Ectodermal cell (in vitro differentiated cells): ENCODE measurements around the gene CARD11.
"Not testable (repeated sequence)": the region's sequence is repeated elsewhere in the genome, so short reads cannot be mapped to it uniquely, and the experiment has no call there.

Experiments
- H3K27ac ChIP-seq: 2 replicates; pipeline ENCODE4 v1.7.0; 2013; ENCODE audit warnings: mild to moderate bottlenecking, low read depth, low read length; ENCODE audit not compliant: insufficient read depth, poor library complexity, severe bottlenecking
- H3K27me3 ChIP-seq: 2 replicates; pipeline ENCODE4 v1.7.0; 2013; ENCODE audit warnings: mild to moderate bottlenecking, low read length; ENCODE audit not compliant: insufficient read depth, control insufficient read depth, poor library complexity, severe bottlenecking
- H3K36me3 ChIP-seq: one replicate; pipeline ENCODE4 v1.7.0; 2013; ENCODE audit warnings: low read length; ENCODE audit not compliant: control insufficient read depth, insufficient read depth
- H3K4me1 ChIP-seq: one replicate; pipeline ENCODE4 v1.7.0; 2013; ENCODE audit warnings: low read length; ENCODE audit not compliant: control insufficient read depth, insufficient read depth
- H3K4me3 ChIP-seq: 2 replicates; pipeline ENCODE4 v1.7.0; 2013; ENCODE audit warnings: low read depth, low read length, control low read depth; ENCODE audit not compliant: insufficient read depth
- H3K9me3 ChIP-seq: 2 replicates; pipeline ENCODE4 v1.7.0; 2013; ENCODE audit warnings: mild to moderate bottlenecking, low read length, moderate library complexity; ENCODE audit not compliant: control insufficient read depth
- WGBS, 2 experiments: methylation state at CpG; one replicate each; pipeline ENCODE4 v1.1.7; 2013; ENCODE audit warnings: missing lambda C conversion rate in 2 of 2; 5-methylcytosine and 5-hydroxymethylcytosine counted together

CARD11 gene

DNA sequence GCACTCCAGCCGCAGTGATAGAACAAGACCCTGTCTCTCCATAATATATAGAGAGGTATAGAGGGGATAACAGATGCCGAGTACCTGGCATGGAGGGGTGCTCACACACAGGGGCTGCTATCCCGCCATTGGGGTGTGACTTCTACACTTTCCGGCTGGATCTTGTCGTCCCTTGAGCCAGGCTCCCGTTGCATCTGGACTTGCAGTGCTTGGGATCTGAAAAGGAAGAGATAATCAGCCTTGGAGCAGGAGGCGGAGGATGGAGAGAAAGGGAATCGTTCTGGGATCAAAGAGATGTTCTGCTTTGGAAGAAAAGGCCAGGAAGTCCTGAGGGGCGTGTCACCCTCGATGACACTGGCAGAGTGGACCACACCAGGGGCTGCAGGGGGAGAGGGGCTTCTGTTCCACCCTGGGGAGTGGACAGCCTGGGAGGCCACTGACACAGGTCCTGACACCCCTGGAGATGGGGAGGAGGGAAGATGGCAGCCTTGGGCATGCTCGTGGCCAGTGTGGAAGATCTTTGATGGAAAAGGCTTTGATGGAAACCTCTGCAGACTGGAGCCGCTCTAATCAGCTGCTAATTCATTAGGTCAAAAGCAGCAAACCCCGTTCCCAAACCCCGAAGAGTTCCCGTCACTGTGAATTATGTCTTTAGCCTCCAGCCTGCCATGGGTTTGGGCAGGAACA is 85.1 kb downstream of the CARD11 start:
- H3K4me3 ChIP-seq = no peak overlapping the region
- WGBS, 2 experiments = 91 to 92% methylated on average over 15 of the region's 15 CpGs
- H3K36me3 ChIP-seq = no peaks in the 10 kb centered on the region
- H3K4me1 ChIP-seq = no peaks in the 10 kb centered on the region
- H3K27me3 ChIP-seq = no peaks in the 10 kb centered on the region
- no peaks in the 10 kb centered on the region for H3K9me3 ChIP-seq
- H3K27ac ChIP-seq = no peak overlapping the region

GRCh38 chr7:2957369-2957727 is 86.3 kb downstream of the CARD11 start:
- not testable (repeated sequence) for H3K36me3 ChIP-seq, H3K27me3 ChIP-seq, H3K4me1 ChIP-seq, H3K4me3 ChIP-seq, H3K9me3 ChIP-seq, H3K27ac ChIP-seq
- WGBS, 2 experiments = 94 to 98% methylated on average over 5 of the region's 5 CpGs

DNA sequence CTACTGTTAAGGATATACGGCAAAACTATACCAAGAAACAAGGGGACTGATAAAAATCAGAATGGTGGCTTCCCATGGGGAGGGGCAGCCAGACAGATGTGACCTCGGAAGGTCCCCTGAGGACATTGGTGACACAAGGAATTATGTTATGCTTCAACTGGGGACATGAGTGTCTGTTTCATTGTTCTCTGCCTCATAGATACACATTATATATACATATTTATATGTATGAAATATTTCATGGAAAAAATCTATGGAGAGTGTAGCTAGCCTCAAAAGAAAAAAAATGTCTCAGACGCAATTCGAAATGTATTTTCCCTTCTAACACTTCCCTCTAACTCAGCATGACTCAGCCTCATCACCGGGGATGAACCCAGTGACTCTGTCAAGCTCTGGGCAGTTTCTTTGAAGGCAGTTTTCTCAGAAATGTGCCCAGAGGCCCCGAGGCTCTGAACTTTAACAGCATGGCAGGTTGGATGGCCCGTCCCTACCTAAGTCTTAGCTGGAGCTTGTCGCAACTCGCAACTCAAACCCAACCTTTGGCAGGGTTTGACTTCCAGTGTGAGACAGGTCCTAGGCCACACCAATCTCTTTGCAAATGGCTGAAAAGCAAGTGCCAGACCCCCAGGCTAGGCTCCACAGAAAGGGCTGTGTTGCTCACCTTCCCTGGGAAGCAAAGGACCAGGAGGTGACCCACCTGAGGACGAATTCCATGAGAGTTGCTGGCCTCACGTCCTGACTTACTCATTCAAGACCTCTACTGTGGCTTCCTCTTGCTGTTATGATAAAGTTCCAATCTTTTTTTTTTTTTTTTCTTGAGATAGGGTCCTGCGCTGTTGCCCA is 86.9 kb downstream of the CARD11 start:
- Histone ChIP-seq H3K4me3 (no peak overlapping the region), H3K9me3 (no peaks in the 10 kb centered on the region), H3K36me3 (no peaks in the 10 kb centered on the region), H3K4me1 (no peaks in the 10 kb centered on the region), H3K27me3 (no peaks in the 10 kb centered on the region), H3K27ac (no peak overlapping the region)
- WGBS, 2 experiments = 89 to 91% methylated on average over 12 of the region's 12 CpGs

DNA sequence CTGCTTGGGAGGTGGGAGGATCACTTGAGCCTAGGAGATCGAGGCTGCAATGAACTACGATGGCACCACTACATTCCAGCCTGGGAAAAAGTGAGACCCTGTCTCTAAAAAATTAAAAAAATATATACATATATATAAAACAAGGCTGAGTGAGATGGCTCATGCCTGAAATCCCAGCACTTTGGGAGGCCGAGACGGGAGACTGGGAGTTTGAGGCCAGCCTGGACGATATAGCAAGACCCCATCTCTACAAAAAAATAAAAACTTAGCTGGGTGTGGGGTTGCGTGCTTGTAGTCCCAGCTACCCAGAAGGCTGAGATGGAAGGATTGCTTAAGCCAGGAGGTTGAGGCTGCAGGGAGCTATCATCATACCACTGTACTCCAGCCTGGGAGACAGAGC is 87.6 kb downstream of the CARD11 start:
- Histone ChIP-seq H3K9me3 (no peaks in the 10 kb centered on the region), H3K4me3 (no peak overlapping the region), H3K4me1 (no peaks in the 10 kb centered on the region), H3K27ac (no peak overlapping the region), H3K36me3 (no peaks in the 10 kb centered on the region), H3K27me3 (no peaks in the 10 kb centered on the region)
- 91 to 96% methylated on average over 6 of the region's 6 CpGs for WGBS, 2 experiments

- no peak overlapping the region for H3K4me3 ChIP-seq
- no peak overlapping the region for H3K27ac ChIP-seq
- H3K36me3 ChIP-seq = no peaks in the 10 kb centered on the region
- H3K27me3 ChIP-seq = no peaks in the 10 kb centered on the region
- no peaks in the 10 kb centered on the region for H3K4me1 ChIP-seq
- whole genome bisulfite sequencing, 2 experiments = 94 to 96% methylated on average over 4 of the region's 4 CpGs
- no peaks in the 10 kb centered on the region for H3K9me3 ChIP-seq
Measured at GRCh38 chr7:2955269-2955668, 88.4 kb downstream of the CARD11 start.

DNA sequence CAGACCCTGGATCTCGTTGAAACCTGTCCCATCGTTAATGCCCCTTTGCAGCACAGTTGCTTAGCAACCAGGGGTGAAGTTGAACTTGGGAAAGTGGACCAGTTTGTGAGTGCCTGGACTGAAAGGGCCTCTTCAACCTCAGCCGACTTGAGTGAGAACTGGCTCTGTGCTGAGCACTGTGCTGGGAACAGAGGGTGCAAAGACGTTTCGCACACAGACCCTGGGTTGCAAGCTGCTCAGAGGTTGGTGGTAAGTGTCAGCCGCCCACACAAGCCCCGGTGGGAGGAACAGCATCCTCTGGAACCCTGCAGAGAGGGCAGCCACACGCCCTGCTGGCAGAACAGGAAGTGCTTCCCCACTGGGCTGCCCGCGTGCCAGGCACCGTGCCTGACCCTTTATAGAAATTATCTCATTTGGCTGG is 89.2 kb downstream of the CARD11 start:
- no peaks in the 10 kb centered on the region for H3K4me1 ChIP-seq
- H3K36me3 ChIP-seq = no peaks in the 10 kb centered on the region
- no peak overlapping the region for H3K27ac ChIP-seq
- H3K4me3 ChIP-seq = no peak overlapping the region
- 91 to 93% methylated on average over 11 of the region's 11 CpGs for WGBS, 2 experiments
- no peaks in the 10 kb centered on the region for H3K9me3 ChIP-seq
- no peaks in the 10 kb centered on the region for H3K27me3 ChIP-seq

DNA sequence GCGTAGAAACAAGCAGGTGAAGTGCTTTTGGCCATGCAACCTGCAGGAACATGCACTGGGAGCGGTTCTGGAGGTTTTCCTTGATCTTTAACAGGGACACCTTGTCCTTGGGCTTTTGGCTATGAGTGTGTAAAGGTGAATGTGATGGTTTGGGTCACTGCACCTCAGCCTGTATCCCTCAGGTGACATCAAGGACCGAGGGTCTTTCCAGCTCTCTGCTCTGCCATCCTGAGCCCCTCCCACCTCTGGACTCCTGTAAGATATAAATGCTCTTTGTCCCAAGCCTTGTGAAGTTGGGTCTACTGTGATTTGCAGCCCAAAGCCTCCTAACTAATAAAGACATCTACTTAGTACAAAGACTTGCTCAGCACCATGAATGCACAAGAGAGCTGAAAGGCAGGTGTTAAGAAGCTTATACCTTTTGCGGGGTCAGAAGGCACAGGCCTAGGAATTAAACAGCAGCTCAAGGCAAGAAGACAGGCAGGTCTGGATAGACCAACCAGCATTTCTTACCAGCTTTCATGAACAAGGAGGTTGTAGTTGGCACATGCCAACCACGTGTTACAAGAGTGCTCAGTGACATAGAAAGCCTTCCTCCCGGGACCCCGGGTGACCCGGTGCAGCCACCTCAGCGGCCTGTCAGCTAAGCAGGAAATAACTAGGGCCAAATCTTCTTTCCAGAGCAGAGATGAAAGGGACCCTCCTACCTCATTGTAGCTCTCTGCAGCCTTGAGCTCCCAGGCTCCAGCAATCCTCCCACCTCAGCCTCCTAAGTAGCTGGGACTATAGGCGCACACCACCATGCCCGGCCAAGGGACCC is 89.9 kb downstream of the CARD11 start:
- Histone ChIP-seq H3K9me3 (peaks cover 2% of the 10 kb centered on the region), H3K27ac (no peak overlapping the region), H3K36me3 (no peaks in the 10 kb centered on the region), H3K4me1 (no peaks in the 10 kb centered on the region), H3K27me3 (no peaks in the 10 kb centered on the region), H3K4me3 (no peak overlapping the region)
- WGBS, 2 experiments = 93 to 94% methylated on average over 11 of the region's 11 CpGs

GRCh38 chr7:2953099-2953498 is 90.6 kb downstream of the CARD11 start:
- Histone ChIP-seq H3K36me3 (no peaks in the 10 kb centered on the region), H3K9me3 (peaks cover 4% of the 10 kb centered on the region), H3K27me3 (no peaks in the 10 kb centered on the region), H3K4me1 (no peaks in the 10 kb centered on the region), H3K4me3 (no peak overlapping the region), H3K27ac (no peak overlapping the region)
- 86 to 90% methylated on average over 5 of the region's 5 CpGs for WGBS, 2 experiments

- H3K4me1 ChIP-seq = no peaks in the 10 kb centered on the region
- H3K4me3 ChIP-seq = no peak overlapping the region
- peaks cover 4% of the 10 kb centered on the region for H3K9me3 ChIP-seq
- WGBS, 2 experiments = 90 to 95% methylated on average over 4 of the region's 4 CpGs
- no peak overlapping the region for H3K27ac ChIP-seq
- no peaks in the 10 kb centered on the region for H3K27me3 ChIP-seq
- H3K36me3 ChIP-seq = no peaks in the 10 kb centered on the region
Measured at GRCh38 chr7:2952316-2952715, 91.4 kb downstream of the CARD11 start.

- no peak overlapping the region for H3K4me3 ChIP-seq
- H3K27me3 ChIP-seq = no peaks in the 10 kb centered on the region
- H3K27ac ChIP-seq = no peak overlapping the region
- H3K36me3 ChIP-seq = no peaks in the 10 kb centered on the region
- no peaks in the 10 kb centered on the region for H3K4me1 ChIP-seq
- H3K9me3 ChIP-seq = peaks cover 4% of the 10 kb centered on the region
Measured at GRCh38 chr7:2950578-2950977, 93.1 kb downstream of the CARD11 start.
